ENCODE results near the gene SLC25A10.

DNA sequence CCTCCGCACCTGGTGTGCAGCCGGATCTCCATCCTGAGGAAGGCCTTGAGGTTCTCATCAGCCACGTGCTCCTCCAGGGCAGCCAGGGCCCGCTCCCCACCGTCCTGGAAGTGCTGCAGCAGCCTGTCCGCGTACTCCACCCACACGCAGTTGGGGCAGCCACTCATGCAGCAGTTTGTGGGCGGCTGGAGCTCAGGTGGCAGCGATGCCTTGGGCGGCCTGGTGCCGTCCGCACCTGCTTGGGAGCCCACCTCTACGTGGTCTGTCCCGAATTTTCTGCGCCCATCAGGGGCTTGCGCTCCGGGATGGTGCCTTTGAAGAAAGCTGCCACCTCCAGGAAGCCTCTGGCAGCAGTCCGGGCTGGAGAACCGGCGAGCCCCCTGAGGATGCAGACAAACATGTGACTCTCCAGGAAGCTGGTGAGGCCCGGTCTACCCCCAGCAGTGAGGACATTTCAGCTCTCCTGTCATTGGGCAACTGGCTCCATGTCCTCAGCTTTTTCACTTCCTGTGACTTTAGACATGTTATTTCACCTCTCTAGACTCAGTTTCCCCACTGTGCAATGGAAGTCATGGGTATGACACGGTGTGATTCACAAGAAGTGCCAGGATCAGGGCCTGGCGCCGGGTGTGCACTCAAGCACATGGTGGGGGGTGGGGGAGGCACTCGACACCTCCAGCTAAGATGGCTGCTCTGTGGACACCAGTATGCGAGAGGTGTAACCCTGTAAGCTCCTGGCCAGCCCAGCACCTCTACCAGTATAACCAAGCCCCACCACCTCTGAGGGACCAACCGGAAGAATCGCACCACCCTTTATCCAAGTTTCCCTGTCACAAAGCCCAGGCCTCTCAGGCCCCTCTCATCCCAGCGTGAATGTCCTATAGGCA, 46.6 kb upstream of the SLC25A10 start:
- TF ChIP-seq, protein P1, sequence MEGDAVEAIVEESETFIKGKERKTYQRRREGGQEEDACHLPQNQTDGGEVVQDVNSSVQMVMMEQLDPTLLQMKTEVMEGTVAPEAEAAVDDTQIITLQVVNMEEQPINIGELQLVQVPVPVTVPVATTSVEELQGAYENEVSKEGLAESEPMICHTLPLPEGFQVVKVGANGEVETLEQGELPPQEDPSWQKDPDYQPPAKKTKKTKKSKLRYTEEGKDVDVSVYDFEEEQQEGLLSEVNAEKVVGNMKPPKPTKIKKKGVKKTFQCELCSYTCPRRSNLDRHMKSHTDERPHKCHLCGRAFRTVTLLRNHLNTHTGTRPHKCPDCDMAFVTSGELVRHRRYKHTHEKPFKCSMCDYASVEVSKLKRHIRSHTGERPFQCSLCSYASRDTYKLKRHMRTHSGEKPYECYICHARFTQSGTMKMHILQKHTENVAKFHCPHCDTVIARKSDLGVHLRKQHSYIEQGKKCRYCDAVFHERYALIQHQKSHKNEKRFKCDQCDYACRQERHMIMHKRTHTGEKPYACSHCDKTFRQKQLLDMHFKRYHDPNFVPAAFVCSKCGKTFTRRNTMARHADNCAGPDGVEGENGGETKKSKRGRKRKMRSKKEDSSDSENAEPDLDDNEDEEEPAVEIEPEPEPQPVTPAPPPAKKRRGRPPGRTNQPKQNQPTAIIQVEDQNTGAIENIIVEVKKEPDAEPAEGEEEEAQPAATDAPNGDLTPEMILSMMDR (conservative IDR thresholded peaks at IDR 0.05 in 1 of 2, IDR thresholded peaks at IDR 0.05 in 1 of 2; ENCODE audit: extremely low read depth in 1 of 2, insufficient read depth in 1 of 2, low read depth in 1 of 2, low read length in 2 of 2): no peak
- no peak for TF ChIP-seq EZH2 (IDR thresholded peaks at IDR 0.05; ENCODE audit: borderline replicate concordance, low read length)

All from mammary epithelial cell (primary cell).